SIG-M5 treated with dmso at 0.1 percent for 504 hours (cell line): ENCODE data around the gene USP53.
"Not testable (repeated sequence)": the region's sequence is repeated elsewhere in the genome, so short reads cannot be mapped to it uniquely, and the experiment has no call there.

Experiments used
- DNase-seq: peaks from one replicate; lab custom pipeline; 2025; ENCODE audit not compliant: unreplicated experiment; lab: John Stamatoyannopoulos, UW

The USP53 gene

GRCh38 chr4:119313237-119313636 lies 100.7 kb downstream of the USP53 start:
- peak; percentile 76 for DNase-seq

GRCh38 chr4:119314356-119314755 lies 101.8 kb downstream of the USP53 start:
- peak; percentile 60 for DNase-seq

- DNase-seq = no peak
Measured at GRCh38 chr4:119315036-119315435, 102.5 kb downstream of the USP53 start.

- DNase-seq = no peak
Measured at GRCh38 chr4:119317990-119318389, 105.5 kb downstream of the USP53 start.

- DNase-seq = no peak
Measured at GRCh38 chr4:119321921-119322687, 109.6 kb downstream of the USP53 start, which contains the start of gene FABP2. TSS of gene FABP2 (minus strand) at chr4:119322138. CDS start at chr4:119322102, 36 bp downstream.

- DNase-seq = no peak
Measured at GRCh38 chr4:119328695-119329094, 116.2 kb downstream of the USP53 start.

GRCh38 chr4:119329835-119330620 lies 117.5 kb downstream of the USP53 start:
- no peak for DNase-seq

- DNase-seq = not testable (repeated sequence)
Measured at GRCh38 chr4:119336332-119336979, 123.9 kb downstream of the USP53 start.

- DNase-seq = peak; percentile 11
Measured at GRCh38 chr4:119337010-119337409, 124.5 kb downstream of the USP53 start.

- DNase-seq = not testable (repeated sequence)
Measured at GRCh38 chr4:119339895-119340294, 127.4 kb downstream of the USP53 start.

GRCh38 chr4:119343293-119343692 lies 130.8 kb downstream of the USP53 start:
- DNase-seq = not testable (repeated sequence)
